CD4-positive, alpha-beta T cell (primary cell): ENCODE data around the gene ZXDC. TPM values are rescaled to one million over a fixed set of nuclear protein-coding genes. Genes with fewer than 3 reads are reported as not detected.

Source experiments
- ATAC-seq: fragments of 200-7000 bp; cut with Tn5 transposase; one replicate; pipeline ENCODE4 v1.10.0; 2022; ENCODE audit warnings: mild to moderate bottlenecking; ENCODE audit not compliant: poor library complexity
- CTCF ChIA-PET: fragments of 350-600 bp; sonication (Branson Sonifier 250); formaldehyde crosslinking; loops from one replicate; lab custom pipeline; 2021; ENCODE audit warnings: antibody characterized with exemption, inconsistent platforms; lab: Charles Lee
- POLR2A ChIA-PET: fragments of 350-600 bp; sonication (Branson Sonifier 250); formaldehyde crosslinking; loops from one replicate; lab custom pipeline; 2021; ENCODE audit warnings: antibody characterized with exemption, inconsistent platforms; lab: Charles Lee
- DNase-seq, 14 experiments: peaks; one replicate each; pipeline ENCODE4 v3.0.0-alpha.2; 2013 to 2020; ENCODE audit warnings: mixed read lengths in 2 of 14
- H3K27ac ChIP-seq, 2 donors: one replicate each; pipeline versions ENCODE4 v1.5.1 to v1.7.0; 2013; ENCODE audit warnings: low read length in 2 of 2, low read depth in 1 of 2, mild to moderate bottlenecking in 1 of 2
- H3K27me3 ChIP-seq, 2 experiments: 1 replicate in 1 of 2; 2 replicates in 1 of 2; pipeline versions ENCODE4 v1.6.1 to v1.7.0; 2013; ENCODE audit warnings: low read length in 2 of 2, control low read depth in 1 of 2, mild to moderate bottlenecking in 1 of 2, moderate library complexity in 1 of 2; ENCODE audit not compliant: insufficient read depth in 2 of 2, control insufficient read depth in 1 of 2
- H3K36me3 ChIP-seq: one replicate; pipeline ENCODE4 v1.6.1; 2013; ENCODE audit warnings: low read length, control low read depth; ENCODE audit not compliant: insufficient read depth
- H3K4me1 ChIP-seq: one replicate; pipeline ENCODE4 v1.6.1; 2013; ENCODE audit warnings: low read length, control low read depth; ENCODE audit not compliant: insufficient read depth
- H3K4me3 ChIP-seq: one replicate; pipeline ENCODE4 v1.5.1; 2013; ENCODE audit warnings: mild to moderate bottlenecking, low read length, moderate library complexity
- H3K9me3 ChIP-seq, 2 experiments: 1 replicate in 1 of 2; 2 replicates in 1 of 2; pipeline versions ENCODE4 v1.6.1 to v1.7.0; 2013; ENCODE audit warnings: low read length in 2 of 2, mild to moderate bottlenecking in 2 of 2, control low read depth in 1 of 2, moderate library complexity in 1 of 2; ENCODE audit not compliant: control insufficient read depth in 1 of 2, insufficient read depth in 1 of 2
- H3K27ac Mint-ChIP-seq: one replicate; pipeline ENCODE4 v1.8.0; 2020; ENCODE audit warnings: mixed read lengths
- H3K27me3 Mint-ChIP-seq: one replicate; pipeline ENCODE4 v1.8.0; 2021; ENCODE audit warnings: mixed read lengths
- H3K36me3 Mint-ChIP-seq: one replicate; pipeline ENCODE4 v1.8.0; 2021; ENCODE audit warnings: low read depth, mixed read lengths
- H3K4me1 Mint-ChIP-seq: one replicate; pipeline ENCODE4 v1.8.0; 2021; ENCODE audit warnings: low read depth, mixed read lengths
- H3K4me3 Mint-ChIP-seq: one replicate; pipeline ENCODE4 v1.8.0; 2020; ENCODE audit warnings: mild to moderate bottlenecking, mixed read lengths
- H3K9me3 Mint-ChIP-seq: one replicate; pipeline ENCODE4 v1.8.0; 2020; ENCODE audit warnings: mixed read lengths
- CTCF ChIP-seq: fragments of 200-600 bp; IDR thresholded peaks from one replicate; pipeline ENCODE4 v1.8.0; 2022; ENCODE audit warnings: antibody characterized with exemption, mild to moderate bottlenecking
- intact Hi-C, 2 experiments: fragments of 100-400 bp; cut with DNase I in 1 of 2; cut with micrococcal nuclease in 1 of 2; formaldehyde crosslinking; loops; one replicate each; pipeline versions ENCODE4 v1.15.1 to v1.9.0; 2023 to 2025; cut with DNase I, micrococcal nuclease
- total RNA-seq, 174 experiments: library from RNA in 2 of 174; stranded (reverse) in 2 of 174; gene quantifications; one replicate each; pipeline ENCODE4 v1.2.3 and lab custom pipeline; 2021 to 2026

The ZXDC gene
- total RNA-seq, 2 experiments from 2014 or later = 60.7 to 61.3 TPM

GRCh38 chr3:126468028-126468891 is 7.4 kb downstream of the ZXDC start:
- H3K4me1 Mint-ChIP-seq = peaks cover 61% of the 10 kb centered on the region
- peaks cover 95% of the 10 kb centered on the region for H3K36me3 Mint-ChIP-seq
- ATAC-seq (no peak), DNase-seq (no peak)
- H3K9me3 ChIP-seq = no peaks in the 10 kb centered on the region
- H3K36me3 ChIP-seq = peaks cover 90% of the 10 kb centered on the region
- CTCF ChIA-PET = no interaction called here
- H3K9me3 Mint-ChIP-seq = no peaks in the 10 kb centered on the region
- no peak overlapping the region for H3K4me3 Mint-ChIP-seq
- intact Hi-C loops = no loop called here
- no peak overlapping the region for H3K27ac ChIP-seq
- POLR2A ChIA-PET = no interaction called here
- TF ChIP-seq CTCF = no peak
- H3K4me1 ChIP-seq = peaks cover 47% of the 10 kb centered on the region
- no peak overlapping the region for H3K4me3 ChIP-seq
- H3K27ac Mint-ChIP-seq = peak overlapping the region; percentile 27
- H3K27me3 Mint-ChIP-seq = no peaks in the 10 kb centered on the region
- no peaks in the 10 kb centered on the region for H3K27me3 ChIP-seq

GRCh38 chr3:126467611-126467955 is 8.1 kb downstream of the ZXDC start:
- ChIA-PET POLR2A (no interaction called here), CTCF (no interaction called here)
- peaks cover 94% of the 10 kb centered on the region for H3K36me3 Mint-ChIP-seq
- intact Hi-C loops = no loop called here
- ATAC-seq = no peak
- H3K4me3 ChIP-seq = no peak overlapping the region
- H3K27ac Mint-ChIP-seq = no peak overlapping the region
- peak in 1 of 14 experiments; percentile 10 for DNase-seq
- no peak overlapping the region for H3K27ac ChIP-seq
- no peaks in the 10 kb centered on the region for H3K9me3 ChIP-seq
- H3K27me3 ChIP-seq = no peaks in the 10 kb centered on the region
- H3K4me1 Mint-ChIP-seq = peaks cover 54% of the 10 kb centered on the region
- peaks cover 91% of the 10 kb centered on the region for H3K36me3 ChIP-seq
- no peaks in the 10 kb centered on the region for H3K27me3 Mint-ChIP-seq
- H3K4me3 Mint-ChIP-seq = no peak overlapping the region
- no peak for TF ChIP-seq CTCF
- H3K4me1 ChIP-seq = peaks cover 40% of the 10 kb centered on the region
- H3K9me3 Mint-ChIP-seq = no peaks in the 10 kb centered on the region

- H3K36me3 Mint-ChIP-seq = peaks cover 94% of the 10 kb centered on the region
- ATAC-seq = no peak
- H3K27ac ChIP-seq = no peak overlapping the region
- H3K4me1 Mint-ChIP-seq = peaks cover 49% of the 10 kb centered on the region
- ChIA-PET CTCF (interaction anchor here (2.2 kb wide), 1 partner anchor 8 kb away, joined by 4 read pairs; no protein-coding TSS in a partner anchor), POLR2A (no interaction called here)
- peaks cover 94% of the 10 kb centered on the region for H3K36me3 ChIP-seq
- TF ChIP-seq CTCF = no peak
- peak in 1 of 14 experiments; percentile 24 for DNase-seq
- intact Hi-C loops = no loop called here
- no peaks in the 10 kb centered on the region for H3K9me3 Mint-ChIP-seq
- H3K27me3 Mint-ChIP-seq = no peaks in the 10 kb centered on the region
- no peaks in the 10 kb centered on the region for H3K27me3 ChIP-seq
- H3K27ac Mint-ChIP-seq = no peak overlapping the region
- no peaks in the 10 kb centered on the region for H3K9me3 ChIP-seq
- H3K4me3 Mint-ChIP-seq = no peak overlapping the region
- no peak overlapping the region for H3K4me3 ChIP-seq
- H3K4me1 ChIP-seq = peaks cover 34% of the 10 kb centered on the region
Measured at GRCh38 chr3:126466886-126467610, 8.6 kb downstream of the ZXDC start.
